HG03039 (cell line): ENCODE measurements around the gene HSFX2.
"Not testable (repeated sequence)": the region's sequence is repeated elsewhere in the genome, so short reads cannot be mapped to it uniquely, and the experiment has no call there.

ENCODE experiments used
- ATAC-seq: cut with Tn5 transposase; IDR thresholded peaks from one replicate; pipeline ENCODE4 v1.9.1; 2021; ENCODE audit warnings: mild to moderate bottlenecking, moderate library complexity; ENCODE audit not compliant: unreplicated experiment

HSFX2 gene

GRCh38 chrX:149595943-149596342 is 829 bp upstream of the HSFX2 start:
- ATAC-seq = not testable (repeated sequence)

GRCh38 chrX:149590993-149591392 is 4.1 kb downstream of the HSFX2 start:
- not testable (repeated sequence) for ATAC-seq

GRCh38 chrX:149587359-149587758 is 7.8 kb downstream of the HSFX2 start, which contains the start of gene MAGEA9B:
Gene MAGEA9B (minus strand): TSS chrX:149587459. CDS start chrX:149583179, 4,280 bp downstream.
- ATAC-seq = not testable (repeated sequence)

GRCh38 chrX:149585631-149586030 is 9.5 kb downstream of the HSFX2 start:
- ATAC-seq = not testable (repeated sequence)

- ATAC-seq = peak; percentile 100
Measured at GRCh38 chrX:149573456-149573855, 21.7 kb downstream of the HSFX2 start.

GRCh38 chrX:149572743-149573142 is 22.4 kb downstream of the HSFX2 start:
- ATAC-seq = no peak

GRCh38 chrX:149571770-149572169 is 23.3 kb downstream of the HSFX2 start:
- ATAC-seq = no peak

- no peak for ATAC-seq
Measured at GRCh38 chrX:149570668-149571067, 24.4 kb downstream of the HSFX2 start.

GRCh38 chrX:149569770-149570169 is 25.3 kb downstream of the HSFX2 start:
- ATAC-seq = no peak

GRCh38 chrX:149568701-149569296 is 26.3 kb downstream of the HSFX2 start:
- ATAC-seq = no peak

GRCh38 chrX:149567621-149568417 is 27.3 kb downstream of the HSFX2 start:
- no peak for ATAC-seq

- ATAC-seq = no peak
Measured at GRCh38 chrX:149563359-149563758, 31.8 kb downstream of the HSFX2 start.

GRCh38 chrX:149555251-149555650 is 39.9 kb downstream of the HSFX2 start:
- not testable (repeated sequence) for ATAC-seq

GRCh38 chrX:149551939-149552248 is 43.2 kb downstream of the HSFX2 start:
- ATAC-seq = not testable (repeated sequence)

GRCh38 chrX:149551245-149551938 is 43.7 kb downstream of the HSFX2 start:
- ATAC-seq = not testable (repeated sequence)

GRCh38 chrX:149550454-149550853 is 44.7 kb downstream of the HSFX2 start:
- ATAC-seq = not testable (repeated sequence)

- not testable (repeated sequence) for ATAC-seq
Measured at GRCh38 chrX:149549701-149550100, 45.4 kb downstream of the HSFX2 start, which contains the start of gene HSFX3. Gene HSFX3 (minus strand): TSS chrX:149549924. CDS start chrX:149549852, 72 bp downstream.

GRCh38 chrX:149547782-149548181 is 47.3 kb downstream of the HSFX2 start:
- ATAC-seq = not testable (repeated sequence)

GRCh38 chrX:149546962-149547361 is 48.2 kb downstream of the HSFX2 start:
- not testable (repeated sequence) for ATAC-seq

- not testable (repeated sequence) for ATAC-seq
Measured at GRCh38 chrX:149545545-149546543, 49.3 kb downstream of the HSFX2 start.
